GM21526 (cell line): ENCODE data around the gene RCOR1.
"Not testable (repeated sequence)": the region's sequence is repeated elsewhere in the genome, so short reads cannot be mapped to it uniquely, and the experiment has no call there.

Experiments
- ATAC-seq: cut with Tn5 transposase; IDR thresholded peaks from one replicate; pipeline ENCODE4 v1.9.1; 2021; ENCODE audit warnings: moderate library complexity; ENCODE audit not compliant: unreplicated experiment, low FRiP score

RCOR1 gene

GRCh38 chr14:102737402-102738372 lies 145.2 kb downstream of the RCOR1 start:
- ATAC-seq = no peak

- no peak for ATAC-seq
These were observed 146.1 kb downstream of the RCOR1 start for GRCh38 chr14:102738373-102739189.

GRCh38 chr14:102739190-102739469 lies 146.7 kb downstream of the RCOR1 start:
- no peak for ATAC-seq

- ATAC-seq = no peak
These were observed 154.4 kb downstream of the RCOR1 start for GRCh38 chr14:102746634-102747438.

GRCh38 chr14:102748806-102749205 lies 156.4 kb downstream of the RCOR1 start:
- no peak for ATAC-seq

- ATAC-seq = no peak
These were observed 157.2 kb downstream of the RCOR1 start for GRCh38 chr14:102749393-102750305.

GRCh38 chr14:102750376-102750775 lies 157.9 kb downstream of the RCOR1 start:
- ATAC-seq = no peak

GRCh38 chr14:102751088-102751487 lies 158.6 kb downstream of the RCOR1 start:
- no peak for ATAC-seq

GRCh38 chr14:102752239-102752847 lies 159.9 kb downstream of the RCOR1 start:
- ATAC-seq = no peak

GRCh38 chr14:102754370-102755262 lies 162.2 kb downstream of the RCOR1 start:
- ATAC-seq = no peak

- no peak for ATAC-seq
These were observed 165.2 kb downstream of the RCOR1 start for GRCh38 chr14:102757646-102758045.

- ATAC-seq = no peak
These were observed 165.6 kb downstream of the RCOR1 start for GRCh38 chr14:102758087-102758486.

GRCh38 chr14:102759456-102760187 lies 167.2 kb downstream of the RCOR1 start:
- ATAC-seq = no peak

- ATAC-seq = no peak
These were observed 168.2 kb downstream of the RCOR1 start for GRCh38 chr14:102760496-102761193.

GRCh38 chr14:102761206-102761605 lies 168.8 kb downstream of the RCOR1 start:
- no peak for ATAC-seq

- no peak for ATAC-seq
These were observed 171.8 kb downstream of the RCOR1 start for GRCh38 chr14:102764220-102764671.

GRCh38 chr14:102765770-102766169 lies 173.3 kb downstream of the RCOR1 start:
- ATAC-seq = not testable (repeated sequence)
